Endodermal cell (in vitro differentiated cells): Measurements from ENCODE around the gene FAM174C. TPM values are rescaled to one million over a fixed set of nuclear protein-coding genes. Genes with fewer than 3 reads are reported as not detected.

Experiments
- DNase-seq: peaks from one replicate; pipeline ENCODE4 v3.0.0-alpha.2; 2017
- H3K27ac ChIP-seq: 2 replicates; pipeline ENCODE4 v1.5.1; 2013; ENCODE audit warnings: mild to moderate bottlenecking, low read depth, low read length, moderate library complexity
- H3K27me3 ChIP-seq: 2 replicates; pipeline ENCODE4 v1.6.1; 2013; ENCODE audit warnings: mild to moderate bottlenecking, low read length, moderate library complexity; ENCODE audit not compliant: insufficient read depth, control insufficient read depth, poor library complexity, severe bottlenecking
- H3K36me3 ChIP-seq: 2 replicates; pipeline ENCODE4 v1.7.0; 2013; ENCODE audit warnings: mild to moderate bottlenecking, low read length, moderate library complexity; ENCODE audit not compliant: control insufficient read depth, insufficient read depth
- H3K4me1 ChIP-seq: one replicate; pipeline ENCODE4 v1.7.0; 2013; ENCODE audit warnings: low read length; ENCODE audit not compliant: control insufficient read depth, insufficient read depth
- H3K4me3 ChIP-seq: 2 replicates; pipeline ENCODE4 v1.5.1; 2013; ENCODE audit warnings: mild to moderate bottlenecking, low read length, moderate library complexity
- H3K9ac ChIP-seq: 2 replicates; pipeline ENCODE4 v1.6.1; 2013; ENCODE audit warnings: mild to moderate bottlenecking, low read length, moderate library complexity; ENCODE audit not compliant: poor library complexity, severe bottlenecking; ENCODE audit errors: extremely low read depth
- H3K9me3 ChIP-seq: 2 replicates; pipeline ENCODE4 v1.6.1; 2013; ENCODE audit warnings: mild to moderate bottlenecking, low read length, moderate library complexity; ENCODE audit not compliant: control insufficient read depth
- H3K27ac Mint-ChIP-seq: 2 replicates; pipeline ENCODE4 v1.8.0; 2020; ENCODE audit warnings: mixed read lengths
- H3K27me3 Mint-ChIP-seq: 2 replicates; pipeline ENCODE4 v1.8.0; 2021; ENCODE audit warnings: mild to moderate bottlenecking, mixed read lengths; ENCODE audit not compliant: insufficient read depth
- H3K36me3 Mint-ChIP-seq: 2 replicates; pipeline ENCODE4 v1.8.0; 2020; ENCODE audit warnings: low read depth, mixed read lengths
- H3K4me1 Mint-ChIP-seq: 2 replicates; pipeline ENCODE4 v1.8.0; 2020; ENCODE audit warnings: mixed read lengths
- H3K4me3 Mint-ChIP-seq: 2 replicates; pipeline ENCODE4 v1.8.0; 2020; ENCODE audit warnings: mild to moderate bottlenecking, moderate library complexity, mixed read lengths
- H3K9me3 Mint-ChIP-seq: 2 replicates; pipeline ENCODE4 v1.8.0; 2020; ENCODE audit warnings: mild to moderate bottlenecking, mixed read lengths
- CTCF ChIP-seq: fragments of 200-600 bp; sonication (generic); conservative IDR thresholded peaks from 2 replicates; pipeline ENCODE4 v1.5.0; 2021; ENCODE audit warnings: antibody characterized with exemption, mild to moderate bottlenecking
- WGBS, 2 experiments: methylation state at CpG; one replicate each; pipeline versions ENCODE4 v1.1.5 to v1.1.7; 2013; ENCODE audit warnings: missing lambda C conversion rate in 2 of 2, mixed read lengths in 1 of 2; ENCODE audit not compliant: insufficient coverage in 1 of 2, insufficient read length in 1 of 2; 5-methylcytosine and 5-hydroxymethylcytosine counted together
- total RNA-seq, 2 donors: library from RNA; stranded (reverse); fragmentation: NEBNext Ultra II Directional in 1 of 2; extraction: Animal tissue kit (Norgen Biotek cat#: 25700) in 1 of 2; gene quantifications; 2 replicates in 1 of 2; 3 replicates in 1 of 2; pipeline ENCODE4 v1.2.1, GENCODE V29; 2021

Gene FAM174C
- total RNA-seq, 2 donors from 2014 or later: 45.1 to 46.0 TPM

GRCh38 chr19:1275976-1276627 is 772 bp downstream of the FAM174C start:
- WGBS, 2 experiments: 19 to 28% methylated on average over 25 to 43 of the region's 43 CpGs
- no peaks in the 10 kb centered on the region for H3K27me3 Mint-ChIP-seq
- peak overlapping the region; percentile 88 for H3K27ac Mint-ChIP-seq
- Histone ChIP-seq H3K27ac (peak overlapping the region; percentile 63), H3K36me3 (peaks cover 51% of the 10 kb centered on the region), H3K4me1 (peaks cover 13% of the 10 kb centered on the region), H3K9me3 (no peaks in the 10 kb centered on the region), H3K4me3 (peak overlapping the region; percentile 87), H3K27me3 (no peaks in the 10 kb centered on the region), H3K9ac (peak overlapping the region; percentile 69)
- no peaks in the 10 kb centered on the region for H3K9me3 Mint-ChIP-seq
- peak overlapping the region; percentile 60 for H3K4me3 Mint-ChIP-seq
- peaks cover 18% of the 10 kb centered on the region for H3K4me1 Mint-ChIP-seq
- H3K36me3 Mint-ChIP-seq: peaks cover 54% of the 10 kb centered on the region
- no peak for TF ChIP-seq CTCF
- DNase-seq: no peak

- Histone ChIP-seq H3K36me3 (peaks cover 47% of the 10 kb centered on the region), H3K4me1 (peaks cover 10% of the 10 kb centered on the region), H3K4me3 (peak overlapping the region; percentile 87), H3K9me3 (no peaks in the 10 kb centered on the region), H3K27ac (no peak overlapping the region), H3K27me3 (no peaks in the 10 kb centered on the region), H3K9ac (peak overlapping the region; percentile 69)
- peaks cover 49% of the 10 kb centered on the region for H3K36me3 Mint-ChIP-seq
- peaks cover 18% of the 10 kb centered on the region for H3K4me1 Mint-ChIP-seq
- DNase-seq: no peak
- H3K27ac Mint-ChIP-seq: peak overlapping the region; percentile 71
- H3K27me3 Mint-ChIP-seq: no peaks in the 10 kb centered on the region
- TF ChIP-seq CTCF: no peak
- peak overlapping the region; percentile 60 for H3K4me3 Mint-ChIP-seq
- 89 to 96% methylated on average over 8 to 10 of the region's 10 CpGs for WGBS, 2 experiments
- H3K9me3 Mint-ChIP-seq: no peaks in the 10 kb centered on the region
Measured at GRCh38 chr19:1276628-1277022, 1.3 kb downstream of the FAM174C start.

GRCh38 chr19:1277061-1277460 is 1.7 kb downstream of the FAM174C start:
- no peaks in the 10 kb centered on the region for H3K27me3 ChIP-seq
- no peak for DNase-seq
- peak overlapping the region; percentile 71 for H3K27ac Mint-ChIP-seq
- no peak overlapping the region for H3K27ac ChIP-seq
- H3K27me3 Mint-ChIP-seq: no peaks in the 10 kb centered on the region
- no peaks in the 10 kb centered on the region for H3K9me3 ChIP-seq
- H3K36me3 Mint-ChIP-seq: peaks cover 45% of the 10 kb centered on the region
- peaks cover 44% of the 10 kb centered on the region for H3K36me3 ChIP-seq
- H3K4me3 Mint-ChIP-seq: peak overlapping the region; percentile 60
- H3K4me1 ChIP-seq: peaks cover 8% of the 10 kb centered on the region
- no peak overlapping the region for H3K9ac ChIP-seq
- WGBS, 2 experiments: 92 to 94% methylated on average over 14 to 15 of the region's 15 CpGs
- no peak for TF ChIP-seq CTCF
- no peak overlapping the region for H3K4me3 ChIP-seq
- H3K9me3 Mint-ChIP-seq: no peaks in the 10 kb centered on the region
- H3K4me1 Mint-ChIP-seq: peaks cover 18% of the 10 kb centered on the region
